ENCODE data around the gene KCNMA1.

GRCh38 chr10:77023396-77023795 lies 614.2 kb downstream of the KCNMA1 start:
- TF ChIP-seq CTCF (IDR thresholded peaks at IDR 0.05) (no peak), POLR2A (IDR thresholded peaks at IDR 0.05) (no peak), POLR2AphosphoS5 (IDR thresholded peaks at IDR 0.05) (no peak)
